ENCODE data around the gene SLC66A1. TPM values are rescaled to one million over a fixed set of nuclear protein-coding genes. Genes with fewer than 3 reads are reported as not detected.

The SLC66A1 gene
- total RNA-seq, 1 experiment from 2014 or later = 27.7 TPM

- Histone ChIP-seq H3K79me2 (ENCODE audit: low read length) (no peaks in the 10 kb centered on the region), H3K9me3 (ENCODE audit: low read length) (no peaks in the 10 kb centered on the region), H3K9me2 (replicated peaks; ENCODE audit: low read length) (no peaks in the 10 kb centered on the region), H3K27ac (ENCODE audit: low read length) (peak overlapping the region; percentile 63), H4K20me1 (ENCODE audit: low read length) (no peaks in the 10 kb centered on the region), H3K27me3 (ENCODE audit: low read length) (no peaks in the 10 kb centered on the region), H3K4me3 (ENCODE audit: low read length) (no peak overlapping the region; the same call in 1 of the 2 replicates), H3K4me2 (ENCODE audit: low read length) (peak overlapping the region; percentile 66), H3F3A (ENCODE audit: low read length, unreplicated experiment) (no peaks in the 10 kb centered on the region), H2AFZ (ENCODE audit: low read length) (no peak overlapping the region), H3K36me3 (ENCODE audit: low read depth, low read length) (peaks cover 6% of the 10 kb centered on the region; the same call in 1 of the 2 replicates), H3K4me1 (ENCODE audit: insufficient read depth, low read length) (peaks cover 29% of the 10 kb centered on the region), H3K9ac (ENCODE audit: low read length) (peak overlapping the region; percentile 21; the same call in 1 of the 2 replicates)
- intact Hi-C loops (cut with micrococcal nuclease) = no loop called here
- ChIA-PET CTCF (no interaction called here), POLR2A (ENCODE audit: unreplicated experiment) (no interaction called here)
- TF ChIP-seq EZH2phosphoT487 (IDR thresholded peaks at IDR 0.05; ENCODE audit: borderline replicate concordance, low read length) (no peak), EZH2 (IDR thresholded peaks at IDR 0.05; ENCODE audit: low read length, unreplicated experiment) (no peak), CTCF (conservative IDR thresholded peaks at IDR 0.05; ENCODE audit: low read depth, low read length) (no peak)
- BruUV-seq (replicated peaks) = no TSS peak
- DNase-seq (peak; percentile 81), ATAC-seq (peak; percentile 86)
These were observed 24.4 kb downstream of the SLC66A1 start for GRCh38 chr1:19336543-19336942.

GRCh38 chr1:19337289-19337688, 25.2 kb downstream of the SLC66A1 start:
- H3K9me3 ChIP-seq (ENCODE audit: low read length) = no peaks in the 10 kb centered on the region
- POLR2A ChIA-PET (ENCODE audit: unreplicated experiment) = no interaction called here
- peak overlapping the region; percentile 21; the same call in 1 of the 2 replicates for H3K9ac ChIP-seq (ENCODE audit: low read length)
- DNase-seq = peak; percentile 79
- ATAC-seq = peak; percentile 52
- CTCF ChIA-PET = no interaction called here
- peaks cover 6% of the 10 kb centered on the region; the same call in 1 of the 2 replicates for H3K36me3 ChIP-seq (ENCODE audit: low read depth, low read length)
- intact Hi-C loops (cut with micrococcal nuclease) = no loop called here
- TF ChIP-seq EZH2phosphoT487 (IDR thresholded peaks at IDR 0.05; ENCODE audit: borderline replicate concordance, low read length) (no peak), EZH2 (IDR thresholded peaks at IDR 0.05; ENCODE audit: low read length, unreplicated experiment) (no peak), CTCF (conservative IDR thresholded peaks at IDR 0.05; ENCODE audit: low read depth, low read length) (no peak)
- H3F3A ChIP-seq (ENCODE audit: low read length, unreplicated experiment) = no peaks in the 10 kb centered on the region
- H3K27ac ChIP-seq (ENCODE audit: low read length) = peak overlapping the region; percentile 63
- H3K79me2 ChIP-seq (ENCODE audit: low read length) = no peaks in the 10 kb centered on the region
- H3K27me3 ChIP-seq (ENCODE audit: low read length) = no peaks in the 10 kb centered on the region
- no peaks in the 10 kb centered on the region for H4K20me1 ChIP-seq (ENCODE audit: low read length)
- H3K4me1 ChIP-seq (ENCODE audit: insufficient read depth, low read length) = peaks cover 29% of the 10 kb centered on the region
- no TSS peak for BruUV-seq (replicated peaks)
- H3K9me2 ChIP-seq (replicated peaks; ENCODE audit: low read length) = no peaks in the 10 kb centered on the region
- H3K4me3 ChIP-seq (ENCODE audit: low read length) = peak overlapping the region; percentile 10; the same call in 1 of the 2 replicates
- peak overlapping the region; percentile 66 for H3K4me2 ChIP-seq (ENCODE audit: low read length)
- H2AFZ ChIP-seq (ENCODE audit: low read length) = no peak overlapping the region

GRCh38 chr1:19338323-19338762, 26.2 kb downstream of the SLC66A1 start:
- Histone ChIP-seq H4K20me1 (ENCODE audit: low read length) (no peaks in the 10 kb centered on the region), H3K9ac (ENCODE audit: low read length) (no peak overlapping the region), H3K36me3 (ENCODE audit: low read depth, low read length) (peaks cover 6% of the 10 kb centered on the region; the same call in 1 of the 2 replicates), H3K9me3 (ENCODE audit: low read length) (no peaks in the 10 kb centered on the region), H3K4me2 (ENCODE audit: low read length) (no peak overlapping the region), H3K4me3 (ENCODE audit: low read length) (no peak overlapping the region), H3K27me3 (ENCODE audit: low read length) (no peaks in the 10 kb centered on the region), H2AFZ (ENCODE audit: low read length) (no peak overlapping the region), H3K9me2 (replicated peaks; ENCODE audit: low read length) (no peaks in the 10 kb centered on the region), H3K27ac (ENCODE audit: low read length) (no peak overlapping the region), H3F3A (ENCODE audit: low read length, unreplicated experiment) (no peaks in the 10 kb centered on the region), H3K4me1 (ENCODE audit: insufficient read depth, low read length) (peaks cover 29% of the 10 kb centered on the region), H3K79me2 (ENCODE audit: low read length) (no peaks in the 10 kb centered on the region)
- DNase-seq (no peak), ATAC-seq (no peak)
- ChIA-PET CTCF (no interaction called here), POLR2A (ENCODE audit: unreplicated experiment) (no interaction called here)
- TF ChIP-seq CTCF (conservative IDR thresholded peaks at IDR 0.05; ENCODE audit: low read depth, low read length) (no peak), EZH2 (IDR thresholded peaks at IDR 0.05; ENCODE audit: low read length, unreplicated experiment) (no peak), EZH2phosphoT487 (IDR thresholded peaks at IDR 0.05; ENCODE audit: borderline replicate concordance, low read length) (no peak)
- intact Hi-C loops (cut with micrococcal nuclease) = no loop called here
- BruUV-seq (replicated peaks) = no TSS peak
